ES-I3 (cell line): ENCODE results near the gene LRRC10B.

Experiments used
- H3K36me3 ChIP-seq: 2 replicates; pipeline ENCODE4 v1.6.1; 2013; ENCODE audit warnings: mild to moderate bottlenecking, low read length, control low read depth, moderate library complexity; ENCODE audit not compliant: insufficient read depth
- H3K4me1 ChIP-seq: 2 replicates; pipeline ENCODE4 v1.6.1; 2013; ENCODE audit warnings: mild to moderate bottlenecking, control low read depth, low read length; ENCODE audit not compliant: insufficient read depth
- H3K9ac ChIP-seq: 2 replicates; pipeline ENCODE4 v1.6.1; 2013; ENCODE audit warnings: low read depth, mild to moderate bottlenecking, low read length, moderate library complexity
- H3K9me3 ChIP-seq: 2 replicates; pipeline ENCODE4 v1.6.1; 2013; ENCODE audit warnings: mild to moderate bottlenecking, low read length, moderate library complexity; ENCODE audit not compliant: control insufficient read depth, insufficient read depth

Gene LRRC10B

GRCh38 chr11:61495801-61496601 is 12.5 kb upstream of the LRRC10B start:
- Histone ChIP-seq H3K4me1 (peaks cover 13% of the 10 kb centered on the region), H3K36me3 (no peaks in the 10 kb centered on the region), H3K9me3 (no peaks in the 10 kb centered on the region), H3K9ac (no peak overlapping the region)

GRCh38 chr11:61496602-61497400 is 11.7 kb upstream of the LRRC10B start:
- peaks cover 13% of the 10 kb centered on the region for H3K4me1 ChIP-seq
- H3K36me3 ChIP-seq = no peaks in the 10 kb centered on the region
- H3K9ac ChIP-seq = no peak overlapping the region
- no peaks in the 10 kb centered on the region for H3K9me3 ChIP-seq

GRCh38 chr11:61497473-61497872 is 11.1 kb upstream of the LRRC10B start:
- Histone ChIP-seq H3K4me1 (peaks cover 13% of the 10 kb centered on the region), H3K9ac (no peak overlapping the region), H3K36me3 (no peaks in the 10 kb centered on the region), H3K9me3 (no peaks in the 10 kb centered on the region)

GRCh38 chr11:61497876-61498275 is 10.7 kb upstream of the LRRC10B start:
- Histone ChIP-seq H3K9me3 (no peaks in the 10 kb centered on the region), H3K9ac (no peak overlapping the region), H3K4me1 (peaks cover 16% of the 10 kb centered on the region), H3K36me3 (no peaks in the 10 kb centered on the region)

- Histone ChIP-seq H3K4me1 (peaks cover 22% of the 10 kb centered on the region), H3K9ac (no peak overlapping the region), H3K36me3 (no peaks in the 10 kb centered on the region), H3K9me3 (no peaks in the 10 kb centered on the region)
These were observed 9.7 kb upstream of the LRRC10B start for GRCh38 chr11:61498767-61499341.

GRCh38 chr11:61499816-61500491 is 8.6 kb upstream of the LRRC10B start:
- peak overlapping the region; percentile 23; the same call in 1 of the 2 replicates for H3K9ac ChIP-seq
- H3K36me3 ChIP-seq = no peaks in the 10 kb centered on the region
- no peaks in the 10 kb centered on the region for H3K9me3 ChIP-seq
- H3K4me1 ChIP-seq = peaks cover 22% of the 10 kb centered on the region

- H3K9me3 ChIP-seq = no peaks in the 10 kb centered on the region
- peaks cover 26% of the 10 kb centered on the region for H3K4me1 ChIP-seq
- no peaks in the 10 kb centered on the region for H3K36me3 ChIP-seq
- no peak overlapping the region for H3K9ac ChIP-seq
These were observed 6.0 kb upstream of the LRRC10B start for GRCh38 chr11:61502522-61502921.

GRCh38 chr11:61503135-61503770 is 5.3 kb upstream of the LRRC10B start:
- Histone ChIP-seq H3K9ac (no peak overlapping the region), H3K36me3 (no peaks in the 10 kb centered on the region), H3K9me3 (no peaks in the 10 kb centered on the region), H3K4me1 (peaks cover 28% of the 10 kb centered on the region)

- Histone ChIP-seq H3K9me3 (no peaks in the 10 kb centered on the region), H3K4me1 (peaks cover 24% of the 10 kb centered on the region), H3K36me3 (no peaks in the 10 kb centered on the region), H3K9ac (no peak overlapping the region)
These were observed 3.4 kb upstream of the LRRC10B start for GRCh38 chr11:61505106-61505505.

GRCh38 chr11:61505640-61506155 is 2.9 kb upstream of the LRRC10B start:
- Histone ChIP-seq H3K9me3 (no peaks in the 10 kb centered on the region), H3K36me3 (no peaks in the 10 kb centered on the region), H3K9ac (no peak overlapping the region), H3K4me1 (peaks cover 20% of the 10 kb centered on the region)

GRCh38 chr11:61507012-61507768 is 1.4 kb upstream of the LRRC10B start:
- peak overlapping the region; percentile 69; the same call in 1 of the 2 replicates for H3K9ac ChIP-seq

GRCh38 chr11:61509043-61510029 is 787 bp downstream of the LRRC10B start:
- Histone ChIP-seq H3K36me3 (no peaks in the 10 kb centered on the region), H3K4me1 (peaks cover 33% of the 10 kb centered on the region), H3K9me3 (no peaks in the 10 kb centered on the region), H3K9ac (peak overlapping the region; percentile 46; the same call in 1 of the 2 replicates)

More at GRCh38 chr11:61507012-61507768, 1.4 kb upstream of the LRRC10B start:
- H3K9me3 ChIP-seq = no peaks in the 10 kb centered on the region
- peaks cover 20% of the 10 kb centered on the region for H3K4me1 ChIP-seq
- no peaks in the 10 kb centered on the region for H3K36me3 ChIP-seq
